Posterior cingulate gyrus (tissue), 11 donors: ENCODE measurements around the gene LFNG.

Source experiments
- DNase-seq, 10 donors: peaks; one replicate each; pipeline versions ENCODE4 v3.0.0 to v3.0.0-alpha.2; 2020 to 2021; ENCODE audit warnings: mixed read lengths in 3 of 10
- intact Hi-C: fragments of 100-400 bp; cut with DNase I; formaldehyde crosslinking; loops from one replicate; pipeline ENCODE4 v1.15.1; 2023

Gene LFNG

GRCh38 chr7:2482725-2483451 is 36.7 kb upstream of the LFNG start:
- intact Hi-C loops, result no loop called here
- DNase-seq, result no peak

- DNase-seq, result no peak
- intact Hi-C loops, result no loop called here
Observed at GRCh38 chr7:2483494-2483893, 36.1 kb upstream of the LFNG start.

GRCh38 chr7:2484868-2485267 is 34.7 kb upstream of the LFNG start:
- DNase-seq, result no peak
- intact Hi-C loops, result no loop called here

GRCh38 chr7:2487586-2488271 is 31.8 kb upstream of the LFNG start:
- intact Hi-C loops, result no loop called here
- DNase-seq, result no peak

- intact Hi-C loops, result no loop called here
- no peak for DNase-seq
Observed at GRCh38 chr7:2488272-2488645, 31.3 kb upstream of the LFNG start.

DNA sequence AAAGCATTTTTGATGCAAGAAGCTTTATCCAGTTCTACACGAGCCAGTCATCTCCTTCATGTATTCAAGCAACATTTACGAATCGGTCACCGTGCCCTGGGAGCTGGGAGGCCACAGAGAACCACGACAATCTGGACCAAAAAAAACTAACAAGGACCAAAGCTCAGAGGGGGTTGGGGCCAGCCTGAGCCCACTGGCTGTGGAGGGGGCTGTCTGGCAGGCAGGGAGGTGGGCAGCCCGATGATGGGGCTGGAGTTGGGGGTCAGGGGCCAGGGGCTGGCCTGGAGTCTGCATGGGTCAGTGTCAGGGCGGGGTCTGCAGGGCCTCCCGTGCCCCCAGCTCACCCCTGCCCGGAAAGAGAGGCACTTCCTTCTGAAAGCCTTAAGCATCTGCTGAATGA is 30.9 kb upstream of the LFNG start:
- no peak for DNase-seq
- intact Hi-C loops, result no loop called here

DNA sequence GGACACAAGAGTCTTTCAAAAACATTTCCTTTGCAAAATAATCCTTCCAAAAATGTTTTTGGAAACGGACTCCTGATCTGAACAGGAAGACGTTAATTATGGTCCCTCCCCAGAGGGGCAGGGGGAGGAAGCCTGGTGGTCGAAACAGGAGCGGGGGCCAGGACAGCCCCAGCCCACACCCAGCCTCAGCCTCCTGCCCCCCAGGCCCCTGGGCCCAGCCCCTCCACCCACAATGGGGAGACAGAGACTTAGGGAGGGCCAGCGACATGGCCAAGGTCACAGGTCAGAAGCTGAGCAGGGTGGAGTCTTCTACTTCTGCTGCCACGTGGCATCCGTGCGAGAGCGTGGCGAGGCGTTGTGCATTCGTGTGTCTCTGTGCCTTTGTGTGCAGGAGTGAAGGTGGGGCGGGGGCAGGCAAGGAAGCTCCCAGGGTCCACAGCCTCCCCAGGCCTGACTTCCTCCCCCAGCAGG is 29.4 kb upstream of the LFNG start:
- DNase-seq, result no peak
- intact Hi-C loops, result no loop called here

DNA sequence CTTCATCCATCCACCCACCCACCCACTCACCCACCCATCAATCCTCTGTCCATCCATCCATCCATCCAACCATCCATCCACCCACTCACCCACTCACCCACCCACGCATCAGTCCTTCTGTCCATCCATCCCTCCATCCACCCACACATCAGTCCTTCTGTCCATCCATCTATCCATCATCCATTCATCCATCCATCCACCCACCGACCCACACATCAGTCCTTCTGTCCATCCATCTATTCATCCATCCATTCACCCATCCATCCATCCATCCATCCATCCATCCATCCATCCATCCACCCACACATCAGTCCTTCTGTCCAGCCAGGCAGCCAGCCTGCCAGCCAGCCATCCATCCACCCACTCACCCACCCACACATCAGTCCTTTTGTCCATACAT is 27.5 kb upstream of the LFNG start:
- intact Hi-C loops, result no loop called here
- no peak for DNase-seq

DNA sequence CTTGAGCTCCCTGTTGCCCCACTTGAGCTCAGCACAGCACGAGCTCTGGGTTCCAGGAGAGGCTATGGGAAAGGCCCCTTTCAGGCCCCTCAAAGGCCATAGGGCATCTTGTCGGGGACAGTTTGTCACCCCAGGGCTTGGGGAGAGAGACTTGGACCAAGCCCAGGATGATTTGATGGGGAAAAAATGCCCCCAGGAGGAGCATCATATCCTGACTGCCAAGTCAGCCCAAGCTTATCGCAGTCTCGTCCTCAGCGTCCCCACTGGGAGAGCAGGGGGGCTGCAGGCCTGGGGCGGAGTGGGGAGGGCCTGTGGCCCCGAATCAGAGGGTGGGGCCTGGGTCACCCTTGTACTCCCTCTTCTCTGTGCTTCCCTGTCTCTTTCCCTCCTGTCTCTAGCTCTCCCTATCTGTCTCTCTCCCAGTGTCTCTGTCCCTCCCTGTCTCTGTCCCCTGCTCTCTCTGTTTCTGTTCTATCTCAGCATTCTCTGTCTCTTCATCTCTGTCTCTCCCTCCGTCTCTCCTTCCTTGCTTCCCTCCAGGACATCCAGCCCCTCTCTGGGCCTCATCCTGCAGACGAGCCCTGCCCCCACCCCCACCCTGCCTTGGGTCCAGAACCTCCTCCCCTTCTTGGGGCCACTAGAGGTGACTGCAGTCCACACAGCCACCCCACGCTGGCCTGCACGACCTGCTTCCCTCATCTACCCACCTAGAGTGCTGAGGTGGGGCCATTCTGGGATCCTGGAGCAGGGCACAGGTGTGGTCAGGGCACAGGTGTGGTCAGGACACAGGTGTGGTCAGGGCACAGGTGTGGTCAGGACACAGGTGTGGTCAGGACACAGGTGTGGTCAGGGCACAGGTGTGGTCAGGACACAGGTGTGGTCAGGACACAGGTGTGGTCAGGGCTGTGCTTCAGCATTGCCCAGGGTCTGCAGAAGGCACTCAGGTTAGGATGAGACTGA is 26.1 kb upstream of the LFNG start:
- no peak for DNase-seq
- intact Hi-C loops, result no loop called here

GRCh38 chr7:2494191-2495130 is 25.1 kb upstream of the LFNG start:
- intact Hi-C loops, result no loop called here
- no peak for DNase-seq

GRCh38 chr7:2495418-2496299 is 23.9 kb upstream of the LFNG start:
- intact Hi-C loops, result no loop called here
- no peak for DNase-seq

GRCh38 chr7:2496375-2496774 is 23.2 kb upstream of the LFNG start:
- no peak for DNase-seq
- intact Hi-C loops, result no loop called here

DNA sequence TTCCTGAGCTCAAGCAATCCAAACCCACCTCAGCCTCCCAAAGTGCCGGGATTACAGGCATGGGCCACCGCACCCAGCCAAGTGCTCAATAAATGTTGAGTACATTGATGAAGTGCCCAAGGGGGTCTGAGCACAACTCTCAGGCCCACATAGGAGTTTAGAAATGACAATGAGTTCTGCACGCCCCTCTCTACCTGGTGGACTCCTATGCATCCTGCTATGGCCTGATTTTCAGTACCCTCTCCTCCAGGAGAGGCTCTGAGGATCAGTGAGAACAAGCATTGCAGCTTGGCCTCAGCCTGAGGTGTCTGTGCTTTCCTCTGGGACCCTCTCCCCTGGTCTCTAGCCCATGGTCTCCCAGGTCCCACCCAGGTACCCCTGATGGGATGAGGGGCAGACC is 22.5 kb upstream of the LFNG start:
- DNase-seq, result no peak
- intact Hi-C loops, result no loop called here

DNA sequence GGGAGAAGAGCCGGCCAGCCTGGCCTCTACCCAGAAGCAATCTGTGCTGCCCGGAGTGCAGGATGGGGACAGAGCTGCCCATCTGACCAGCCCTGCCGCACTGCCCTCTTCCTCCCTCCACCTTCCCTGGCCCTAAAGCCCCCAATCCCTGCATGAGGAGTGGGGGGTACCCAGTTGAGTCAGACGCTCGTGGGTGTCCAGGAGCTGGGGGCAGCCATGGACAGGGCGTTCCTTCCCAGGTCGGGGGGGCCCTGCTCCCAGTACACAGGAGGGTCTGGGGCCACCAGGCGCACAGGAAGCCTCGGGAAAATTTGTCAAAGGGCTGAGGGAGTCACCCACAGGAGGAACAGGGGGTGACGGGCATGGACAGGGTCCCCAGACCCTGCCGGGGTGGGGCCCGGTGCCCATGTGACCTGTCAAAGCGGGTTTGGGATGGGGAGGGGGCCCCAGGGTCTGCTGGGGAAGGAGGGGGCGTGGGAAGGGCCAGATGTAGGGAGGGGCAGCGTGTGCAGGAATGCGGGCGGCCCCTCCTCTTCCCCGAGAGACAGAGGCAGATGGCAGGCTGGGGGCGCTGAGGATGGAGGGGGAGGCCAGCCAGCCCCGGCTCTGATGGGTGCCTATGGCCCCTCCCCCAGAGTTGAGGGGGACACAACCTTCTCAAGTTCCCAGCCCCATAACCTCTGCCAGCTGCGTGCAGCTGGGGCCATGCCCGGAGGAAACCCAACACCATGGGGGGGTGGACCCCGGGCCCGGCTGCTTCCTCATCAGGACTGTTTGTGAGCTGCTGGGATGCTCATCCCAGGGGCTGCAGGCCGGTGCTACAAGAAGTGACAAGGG is 21.9 kb upstream of the LFNG start:
- no peak for DNase-seq

GRCh38 chr7:2498708-2499107 is 20.9 kb upstream of the LFNG start:
- intact Hi-C loops, result no loop called here
- no peak for DNase-seq

More for the DNA sequence above, 21.9 kb upstream of the LFNG start:
- intact Hi-C loops, result no loop called here

- intact Hi-C loops, result no loop called here
- no peak for DNase-seq
Observed at GRCh38 chr7:2499181-2499580, 20.4 kb upstream of the LFNG start.

GRCh38 chr7:2499719-2500430 is 19.7 kb upstream of the LFNG start:
- DNase-seq, result no peak
- intact Hi-C loops, result no loop called here

DNA sequence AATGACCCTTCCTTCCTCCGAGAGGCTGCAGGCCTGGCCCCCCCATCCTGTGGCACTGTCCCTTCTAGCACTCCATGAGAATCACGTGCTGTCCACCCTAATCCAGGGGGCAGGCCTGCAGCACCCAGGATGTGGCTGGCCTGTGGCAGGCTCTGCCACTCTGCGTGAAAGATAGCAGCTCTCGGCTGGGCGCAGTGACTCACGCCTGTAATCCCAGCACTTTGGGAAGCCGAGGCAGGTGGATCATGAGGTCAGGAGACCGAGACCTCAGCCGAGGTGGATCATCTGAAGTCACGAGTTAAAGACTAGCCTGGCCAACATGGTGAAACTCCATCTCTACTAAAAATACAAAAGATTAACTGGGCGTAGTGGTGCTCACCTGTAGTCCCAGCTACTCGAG is 18.9 kb upstream of the LFNG start:
- DNase-seq, result no peak
- intact Hi-C loops, result no loop called here
